ENCODE results near the gene ATAD3A.

DNA sequence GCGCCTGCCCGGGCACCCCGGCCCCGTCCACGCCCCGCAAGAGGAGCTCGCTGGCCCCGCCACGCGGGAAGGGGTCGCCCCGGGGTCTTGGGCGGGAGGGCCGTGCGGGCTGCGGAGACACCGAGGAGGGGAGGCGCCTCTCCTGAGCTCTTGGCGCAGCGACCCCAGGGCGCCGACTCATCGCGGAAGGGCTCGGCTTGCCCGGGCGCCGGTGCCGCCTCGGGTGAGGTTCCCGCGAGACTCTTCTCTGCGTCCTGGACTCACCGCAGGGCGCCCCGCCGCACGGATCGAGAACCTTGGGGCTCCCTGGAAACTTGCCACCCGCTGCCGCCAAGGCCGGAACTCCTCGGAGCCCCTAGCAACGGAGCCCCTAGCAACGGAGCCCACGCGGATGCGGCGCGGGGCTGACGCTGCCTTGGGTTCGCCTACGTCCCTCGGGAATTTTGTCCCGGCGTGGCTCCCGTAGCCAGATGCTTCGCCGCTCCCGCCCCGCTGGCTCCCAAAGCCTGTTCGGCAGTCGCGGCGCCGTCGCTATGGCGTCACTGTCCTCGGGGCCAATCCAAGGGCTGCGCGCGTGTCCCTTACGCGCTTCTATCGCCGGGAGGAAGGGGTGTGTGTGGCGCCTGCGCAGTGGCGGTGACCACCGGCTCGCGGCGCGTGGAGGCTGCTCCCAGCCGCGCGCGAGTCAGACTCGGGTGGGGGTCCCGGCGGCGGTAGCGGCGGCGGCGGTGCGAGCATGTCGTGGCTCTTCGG lies at the start of gene ATAD3A:
- no peak for TF ChIP-seq TCF7L2 (IDR thresholded peaks at IDR 0.05; ENCODE audit: low read depth, low read length)
- TF ChIP-seq CTCF (IDR thresholded peaks at IDR 0.05) = no peak
- peak; percentile 82 for TF ChIP-seq POLR2AphosphoS5 (IDR thresholded peaks at IDR 0.05; ENCODE audit: low read depth, low read length)
- TF ChIP-seq, protein P1, sequence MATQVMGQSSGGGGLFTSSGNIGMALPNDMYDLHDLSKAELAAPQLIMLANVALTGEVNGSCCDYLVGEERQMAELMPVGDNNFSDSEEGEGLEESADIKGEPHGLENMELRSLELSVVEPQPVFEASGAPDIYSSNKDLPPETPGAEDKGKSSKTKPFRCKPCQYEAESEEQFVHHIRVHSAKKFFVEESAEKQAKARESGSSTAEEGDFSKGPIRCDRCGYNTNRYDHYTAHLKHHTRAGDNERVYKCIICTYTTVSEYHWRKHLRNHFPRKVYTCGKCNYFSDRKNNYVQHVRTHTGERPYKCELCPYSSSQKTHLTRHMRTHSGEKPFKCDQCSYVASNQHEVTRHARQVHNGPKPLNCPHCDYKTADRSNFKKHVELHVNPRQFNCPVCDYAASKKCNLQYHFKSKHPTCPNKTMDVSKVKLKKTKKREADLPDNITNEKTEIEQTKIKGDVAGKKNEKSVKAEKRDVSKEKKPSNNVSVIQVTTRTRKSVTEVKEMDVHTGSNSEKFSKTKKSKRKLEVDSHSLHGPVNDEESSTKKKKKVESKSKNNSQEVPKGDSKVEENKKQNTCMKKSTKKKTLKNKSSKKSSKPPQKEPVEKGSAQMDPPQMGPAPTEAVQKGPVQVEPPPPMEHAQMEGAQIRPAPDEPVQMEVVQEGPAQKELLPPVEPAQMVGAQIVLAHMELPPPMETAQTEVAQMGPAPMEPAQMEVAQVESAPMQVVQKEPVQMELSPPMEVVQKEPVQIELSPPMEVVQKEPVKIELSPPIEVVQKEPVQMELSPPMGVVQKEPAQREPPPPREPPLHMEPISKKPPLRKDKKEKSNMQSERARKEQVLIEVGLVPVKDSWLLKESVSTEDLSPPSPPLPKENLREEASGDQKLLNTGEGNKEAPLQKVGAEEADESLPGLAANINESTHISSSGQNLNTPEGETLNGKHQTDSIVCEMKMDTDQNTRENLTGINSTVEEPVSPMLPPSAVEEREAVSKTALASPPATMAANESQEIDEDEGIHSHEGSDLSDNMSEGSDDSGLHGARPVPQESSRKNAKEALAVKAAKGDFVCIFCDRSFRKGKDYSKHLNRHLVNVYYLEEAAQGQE (IDR thresholded peaks at IDR 0.05; ENCODE audit: insufficient read depth in 1 of 2, low read depth in 2 of 2, low read length in 1 of 2) = peak in 1 of 2 experiments; percentile 70; a peak in 1 of 4 replicates
- TF ChIP-seq SIN3A (IDR thresholded peaks at IDR 0.05; ENCODE audit: borderline replicate concordance, insufficient read depth, low read depth, low read length) = peak; percentile 60; the same call in 1 of the 2 replicates
